CD4-positive, alpha-beta T cell treated with Interleukin-15 for 1 hour (primary cell): Measurements from ENCODE around the gene GPI.
"Not testable (repeated sequence)": the region's sequence is repeated elsewhere in the genome, so short reads cannot be mapped to it uniquely, and the experiment has no call there.

Experiments used
- DNase-seq: peaks from one replicate; pipeline ENCODE4 v3.0.0-alpha.2; 2020

GPI gene

DNA sequence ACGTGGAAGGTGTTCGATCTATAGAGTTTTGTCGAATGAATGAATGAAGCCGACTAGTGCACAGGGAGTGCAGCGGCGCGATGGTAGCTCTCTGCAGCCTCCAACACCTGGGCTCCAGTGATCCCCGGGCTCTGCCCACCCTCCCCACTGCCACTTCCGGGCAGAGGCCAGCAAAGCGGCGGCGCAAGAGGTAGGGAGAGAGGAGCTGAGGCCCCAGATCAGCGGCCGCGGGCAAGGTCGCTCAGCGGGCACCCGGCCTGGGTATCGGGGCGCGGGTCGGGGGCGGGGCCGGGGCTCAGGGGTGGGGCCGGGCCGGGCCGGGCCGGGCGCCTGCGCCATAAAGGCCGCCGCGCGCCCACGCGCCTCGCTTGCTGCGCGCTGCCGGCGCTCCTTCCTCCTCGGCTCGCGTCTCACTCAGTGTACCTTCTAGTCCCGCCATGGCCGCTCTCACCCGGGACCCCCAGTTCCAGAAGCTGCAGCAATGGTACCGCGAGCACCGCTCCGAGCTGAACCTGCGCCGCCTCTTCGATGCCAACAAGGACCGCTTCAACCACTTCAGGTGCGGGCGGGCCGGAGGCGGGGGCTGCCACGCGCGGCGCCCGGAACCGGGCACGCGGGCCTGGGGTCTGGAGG, at the start of gene GPI:
Gene GPI, plus strand, starts transcription at position 367 of the 633 bp plus-strand sequence. Its CDS starts 71 bp downstream, at position 438.
- peak; percentile 66 for DNase-seq

DNA sequence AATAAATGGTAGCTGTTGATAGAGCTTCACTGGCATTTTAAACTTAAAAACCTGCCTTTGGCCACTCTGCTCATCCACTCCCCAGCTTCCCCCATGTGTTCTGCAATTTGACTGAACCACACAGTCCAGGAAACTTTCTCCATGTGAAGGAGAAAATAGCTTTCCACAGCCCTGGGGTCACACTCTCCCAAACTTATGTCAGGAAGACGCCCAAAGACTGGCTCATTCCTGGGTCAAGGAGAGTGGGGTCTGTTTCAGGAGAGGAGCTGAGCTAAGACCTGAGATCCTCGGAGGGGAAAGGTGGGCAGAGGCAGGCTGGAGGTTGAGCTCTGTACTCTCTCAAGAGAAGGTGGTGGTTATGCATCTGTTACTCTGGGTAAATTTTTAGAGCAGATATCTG, 48.7 kb upstream of the GPI start:
- DNase-seq, result no peak

DNA sequence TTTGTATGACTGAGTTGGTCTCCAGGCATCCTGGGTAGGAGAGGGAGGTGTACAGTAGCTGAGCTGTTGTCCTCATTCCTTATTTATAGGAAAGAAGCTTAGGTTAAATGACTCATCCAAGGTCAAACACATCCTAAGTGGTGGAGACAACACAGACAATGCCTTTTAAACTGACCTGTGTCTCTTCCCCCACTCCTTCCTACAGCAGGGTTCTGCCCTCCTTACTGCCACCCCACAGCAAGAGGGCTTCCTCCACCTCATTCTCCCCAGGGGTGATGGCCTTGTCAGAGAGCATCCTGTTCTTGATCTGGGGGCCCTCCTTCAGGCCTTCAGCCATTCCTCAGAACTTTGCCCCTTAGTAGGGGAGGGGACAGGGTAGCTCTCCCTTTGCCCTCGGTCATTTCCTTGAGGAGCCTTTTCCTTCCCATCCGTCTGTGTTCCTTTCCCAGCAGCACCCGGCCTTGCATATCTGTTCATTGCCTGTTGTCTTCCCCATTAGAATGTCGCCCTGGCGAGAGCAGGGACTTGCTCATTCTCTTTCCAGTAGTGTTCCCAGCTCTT, 48.2 kb upstream of the GPI start:
- DNase-seq, result no peak

DNA sequence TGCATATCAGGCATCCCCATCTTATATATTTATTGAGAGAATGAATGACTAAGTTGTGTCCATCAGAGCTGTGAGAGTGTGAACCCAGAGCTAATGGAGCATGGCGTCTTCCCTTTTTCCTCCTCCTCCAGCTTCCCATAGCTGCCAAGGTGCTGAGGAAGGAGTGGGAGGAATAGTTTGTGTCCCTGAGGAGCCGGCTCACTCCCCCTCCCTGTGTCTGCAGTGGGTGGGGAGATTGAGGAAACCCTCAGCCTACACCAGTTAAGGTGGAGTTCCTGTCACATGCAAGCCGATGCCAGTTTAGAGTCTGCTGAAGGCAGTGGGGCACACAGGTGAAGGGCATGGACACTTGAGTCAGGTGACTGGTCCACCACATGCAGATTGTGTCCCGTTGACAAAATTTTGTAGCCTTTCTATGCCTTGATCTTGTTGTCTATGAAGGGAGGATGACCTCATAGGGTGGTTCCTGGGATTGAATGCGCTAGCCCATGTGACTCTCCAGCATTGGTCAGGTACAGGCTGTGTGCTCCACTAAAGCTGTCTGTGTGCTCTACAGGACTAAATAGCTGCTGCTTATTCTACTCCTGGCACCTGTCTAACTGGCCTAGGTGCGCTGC, 47.6 kb upstream of the GPI start:
- peak; percentile 43 for DNase-seq

DNA sequence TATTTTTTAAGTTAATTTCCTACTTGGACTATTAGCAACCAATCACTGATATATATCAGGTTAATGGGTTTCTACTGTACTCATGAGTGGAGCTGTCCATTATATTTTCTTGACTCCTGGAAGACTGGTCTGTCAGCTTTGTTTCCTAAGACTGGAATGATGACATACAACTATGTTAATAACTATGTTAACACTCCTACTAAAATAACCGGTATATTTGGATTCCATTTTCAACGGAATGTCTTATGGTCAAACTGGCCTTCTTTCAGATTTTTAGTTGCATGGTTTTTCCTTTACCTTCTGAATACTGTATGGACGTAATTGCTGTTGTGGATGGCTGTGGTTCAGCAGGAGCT, 45.8 kb upstream of the GPI start:
- no peak for DNase-seq

DNA sequence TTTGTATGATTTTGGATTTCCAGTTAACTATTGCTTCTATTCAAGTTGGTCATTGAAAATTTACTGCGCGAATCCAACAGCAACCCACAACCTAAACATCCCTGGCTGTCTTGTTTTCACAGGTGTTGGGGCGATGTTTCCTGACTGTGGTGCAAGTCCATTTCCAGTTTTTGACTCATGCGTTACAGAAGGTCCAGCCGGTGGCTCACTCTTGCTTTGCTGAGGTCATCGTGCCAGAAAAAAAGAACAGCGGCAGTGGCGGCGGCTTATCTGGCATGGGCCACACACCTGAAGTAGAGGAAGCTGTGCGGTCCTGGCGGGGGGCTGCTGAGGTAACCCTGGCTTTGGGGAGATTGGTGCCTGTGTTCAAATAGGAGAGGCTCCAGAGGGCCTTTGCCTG, 45.2 kb upstream of the GPI start:
- no peak for DNase-seq

DNA sequence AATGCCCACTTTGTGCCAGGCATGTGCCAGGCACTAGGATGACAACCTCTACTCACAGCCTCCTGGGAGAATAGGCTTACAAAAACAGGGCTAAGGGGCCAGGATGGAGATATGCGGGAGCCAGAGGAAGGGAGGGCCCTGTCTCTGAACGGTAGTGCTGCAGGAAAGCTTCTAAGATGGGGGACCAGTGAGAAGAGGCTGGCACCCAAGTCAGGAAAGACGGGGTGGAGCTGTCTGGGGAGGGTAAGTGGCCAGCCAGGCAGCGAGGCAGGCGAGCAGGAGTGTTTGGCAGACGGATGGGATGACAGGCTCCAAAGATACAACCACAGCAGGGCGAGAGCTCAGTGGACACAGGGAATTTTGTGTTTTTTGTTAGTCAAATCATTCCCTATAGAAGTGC, 44.7 kb upstream of the GPI start:
- no peak for DNase-seq

DNA sequence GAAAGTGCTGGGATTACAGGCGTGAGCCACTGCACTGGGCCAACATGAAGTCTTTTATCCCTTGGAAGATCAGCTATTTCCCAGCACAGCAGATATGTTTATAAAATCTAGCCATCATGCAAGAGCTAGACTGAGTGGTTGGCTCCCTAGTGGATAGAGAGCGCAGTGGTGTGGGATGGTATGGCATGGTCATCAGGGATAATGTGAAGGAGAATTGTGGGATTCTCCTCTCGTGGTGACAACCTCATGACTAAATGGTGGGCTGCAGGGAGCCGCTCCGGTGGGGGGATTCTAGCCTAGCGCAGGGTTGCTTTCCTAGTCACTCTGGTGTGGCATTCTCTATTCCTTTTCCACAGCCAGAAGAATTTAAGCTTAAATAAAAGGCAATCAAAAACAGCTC, 43.3 kb upstream of the GPI start:
- no peak for DNase-seq

DNA sequence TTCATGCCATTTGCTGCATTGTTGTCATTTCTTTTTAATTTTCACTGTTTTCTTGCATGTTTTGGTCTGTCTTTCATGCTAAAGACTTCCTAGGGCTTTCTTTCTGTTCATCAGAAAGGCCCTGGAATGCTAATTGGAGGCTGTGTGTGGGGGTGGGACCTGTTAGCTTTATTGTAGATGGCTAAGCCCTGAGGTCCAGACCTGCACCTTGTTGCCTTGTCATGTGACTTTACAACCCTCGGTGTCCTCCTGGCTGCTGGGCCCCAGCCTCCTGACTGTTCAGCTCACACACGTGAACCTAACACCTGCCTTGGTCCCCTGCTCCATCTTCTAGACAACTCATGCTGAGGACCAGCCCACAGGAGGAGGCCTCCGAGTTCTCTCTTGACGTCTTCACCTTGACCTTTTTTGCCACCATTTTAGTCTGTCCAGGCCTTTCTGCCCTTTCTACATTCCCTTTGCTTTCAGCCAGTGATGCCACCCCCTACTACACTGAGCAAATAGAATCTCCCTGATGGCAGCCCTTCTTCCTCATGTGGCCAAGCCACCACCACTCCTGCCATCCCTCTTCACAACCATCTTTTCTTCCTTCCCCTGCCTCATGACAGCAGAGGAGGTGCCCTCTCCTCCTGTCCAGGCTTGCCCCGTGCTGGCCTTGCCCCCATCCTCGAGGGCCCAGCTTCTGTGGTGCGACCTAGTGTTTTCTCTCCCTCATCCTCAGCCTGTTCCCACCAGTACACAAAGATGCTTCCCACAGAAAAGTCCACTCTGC, 41.4 kb upstream of the GPI start:
- no peak for DNase-seq

DNA sequence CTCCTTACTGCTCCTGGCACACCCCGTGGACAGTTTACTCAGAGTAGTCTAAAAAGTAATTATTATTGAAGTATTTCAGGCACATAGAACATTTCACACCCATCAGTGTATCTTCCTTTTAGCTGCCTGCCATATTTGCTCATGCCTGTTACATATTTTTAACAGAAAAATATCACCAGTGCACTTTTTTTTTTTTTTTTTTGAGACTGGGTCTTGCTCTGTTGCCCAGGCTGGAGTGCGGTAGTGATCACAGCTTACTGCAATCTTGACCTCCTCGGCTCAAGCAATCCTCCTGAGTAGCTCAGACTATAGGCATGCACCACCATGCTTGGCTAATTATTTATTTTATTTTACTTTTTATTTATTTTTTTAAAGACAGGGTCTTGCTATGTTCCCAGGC, 40.7 kb upstream of the GPI start:
- no peak for DNase-seq

DNA sequence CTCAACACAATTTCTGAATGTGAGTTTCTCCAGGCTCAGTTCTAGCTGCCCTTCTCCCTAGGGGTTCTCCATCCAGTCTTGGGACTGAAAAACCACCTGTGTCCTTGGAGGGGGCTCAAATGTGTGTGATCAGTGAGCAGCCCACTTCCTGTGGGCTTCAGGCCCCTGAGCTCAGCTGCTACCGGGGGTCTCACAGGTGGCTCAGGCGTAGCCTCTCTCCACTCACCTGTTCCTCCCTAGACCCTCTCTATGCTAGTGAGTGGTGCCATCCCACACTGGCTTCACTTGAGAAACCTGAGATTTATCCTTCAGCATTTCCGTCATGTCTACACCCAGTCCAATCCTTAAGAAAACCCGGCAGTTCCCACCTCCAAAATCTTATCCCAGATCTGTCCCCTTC, 39.8 kb upstream of the GPI start:
- DNase-seq, result no peak

DNA sequence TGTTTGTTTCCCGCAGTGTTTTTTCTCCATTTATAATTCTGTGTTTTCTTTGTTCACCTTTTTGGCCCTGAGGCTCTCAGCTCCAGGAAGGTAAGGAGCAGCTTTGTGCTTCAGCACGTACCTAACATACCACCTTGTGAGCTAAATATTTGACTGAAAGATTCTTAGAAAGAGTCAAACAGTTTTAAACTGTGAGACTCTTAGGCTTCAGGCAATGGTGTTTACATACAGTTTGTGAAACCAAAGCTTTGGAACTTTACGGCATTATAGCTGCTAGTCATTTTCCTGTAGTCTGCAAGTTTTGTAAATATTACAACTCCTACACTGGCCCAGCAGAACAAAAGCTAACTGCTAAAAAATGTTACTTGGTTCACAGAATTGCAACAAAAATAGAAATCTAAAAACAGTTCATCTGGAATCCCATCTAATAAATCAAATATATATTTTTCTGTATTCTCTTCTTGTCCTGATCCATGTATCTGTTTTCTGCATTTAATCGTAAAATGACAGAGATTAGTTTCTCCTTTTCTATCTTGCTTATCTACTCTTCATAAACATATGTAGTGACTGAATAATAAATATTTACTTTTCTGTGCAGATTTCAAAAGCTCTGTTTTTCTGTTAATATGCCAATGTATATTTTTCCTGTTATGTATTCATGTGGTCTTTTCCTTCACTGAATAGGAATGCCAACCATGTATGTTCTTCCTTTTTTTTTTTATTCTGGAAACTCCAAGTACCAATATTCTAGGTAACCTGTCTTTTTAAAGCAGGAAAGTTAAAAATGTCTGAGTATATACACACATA, 38.8 kb upstream of the GPI start:
- DNase-seq, result no peak

DNA sequence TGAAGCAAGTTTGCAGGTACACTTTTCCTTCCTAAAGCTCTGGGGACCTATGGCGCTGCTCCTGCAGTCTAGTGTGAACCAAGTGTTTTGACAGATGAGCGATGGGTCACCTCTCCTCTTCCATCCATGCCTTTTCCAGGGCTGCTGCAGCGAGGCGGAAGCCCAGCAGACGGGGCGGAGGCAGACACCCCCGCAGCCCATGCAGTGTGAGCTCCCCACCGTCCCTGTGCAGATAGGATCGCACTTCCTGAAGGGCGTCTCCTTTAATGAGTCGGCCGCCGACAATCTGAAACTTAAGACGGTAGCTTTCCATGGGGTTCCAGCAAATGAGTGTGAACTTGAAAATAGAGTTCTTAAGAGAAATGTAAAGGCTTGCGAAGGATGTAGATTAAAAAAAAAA, 37.1 kb upstream of the GPI start:
- no peak for DNase-seq

DNA sequence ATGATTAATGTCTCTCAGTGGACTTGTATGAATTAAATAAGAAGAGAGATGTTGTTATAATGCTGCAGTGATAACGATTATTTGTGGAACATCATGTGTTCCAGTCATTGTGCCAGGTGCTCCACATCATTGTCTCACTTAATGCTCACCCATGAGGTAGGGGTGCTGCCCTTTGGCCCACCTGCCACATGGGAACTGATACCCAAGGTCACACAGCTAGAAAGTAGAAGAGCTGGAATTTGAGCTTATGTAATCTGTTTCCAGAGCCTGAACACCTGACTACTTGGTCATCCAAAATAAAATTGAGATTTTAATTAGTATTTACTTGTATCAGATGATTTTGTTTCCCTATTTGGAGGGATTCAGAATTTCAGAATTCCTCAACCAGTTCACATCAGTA, 36.0 kb upstream of the GPI start:
- DNase-seq, result no peak

DNA sequence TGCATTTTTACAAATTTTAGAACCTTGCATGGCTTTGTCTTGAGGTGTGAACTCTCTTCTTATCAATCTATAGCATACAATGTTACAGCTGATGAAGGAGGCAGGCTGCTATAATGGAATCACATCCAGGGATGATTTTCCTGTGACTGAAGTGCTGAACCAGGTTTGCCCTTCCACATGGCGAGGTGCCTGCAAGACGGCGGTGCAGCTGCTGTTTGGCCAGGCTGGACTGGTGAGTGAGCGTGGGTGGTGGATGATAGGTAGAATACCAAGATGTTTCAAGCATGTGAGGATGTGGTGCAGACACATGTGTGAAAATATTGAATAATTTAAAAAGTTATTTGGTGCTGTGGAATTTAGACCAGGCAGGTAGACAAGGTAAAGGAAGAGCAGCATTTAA, 34.9 kb upstream of the GPI start:
- DNase-seq, result no peak

DNA sequence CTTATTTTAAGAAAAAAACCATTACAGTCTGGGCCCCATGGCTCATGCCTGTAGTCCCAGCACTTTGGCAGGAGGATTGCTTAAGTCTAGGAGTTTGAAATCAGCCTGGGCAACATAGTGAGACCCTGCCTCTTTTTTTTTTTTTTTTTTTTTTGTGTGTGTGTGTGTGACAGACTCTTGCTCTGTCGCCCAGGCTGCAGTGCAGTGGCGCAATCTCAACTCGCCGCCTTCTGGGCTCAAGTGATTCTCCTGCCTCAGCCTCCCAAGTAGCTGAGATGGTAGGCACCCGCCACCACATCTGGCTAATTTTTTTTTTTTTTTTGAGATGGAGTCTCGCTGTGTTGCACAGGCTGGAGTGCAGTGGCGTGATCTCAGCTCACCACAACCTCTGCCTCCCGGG, 34.4 kb upstream of the GPI start:
- DNase-seq, result not testable (repeated sequence)

DNA sequence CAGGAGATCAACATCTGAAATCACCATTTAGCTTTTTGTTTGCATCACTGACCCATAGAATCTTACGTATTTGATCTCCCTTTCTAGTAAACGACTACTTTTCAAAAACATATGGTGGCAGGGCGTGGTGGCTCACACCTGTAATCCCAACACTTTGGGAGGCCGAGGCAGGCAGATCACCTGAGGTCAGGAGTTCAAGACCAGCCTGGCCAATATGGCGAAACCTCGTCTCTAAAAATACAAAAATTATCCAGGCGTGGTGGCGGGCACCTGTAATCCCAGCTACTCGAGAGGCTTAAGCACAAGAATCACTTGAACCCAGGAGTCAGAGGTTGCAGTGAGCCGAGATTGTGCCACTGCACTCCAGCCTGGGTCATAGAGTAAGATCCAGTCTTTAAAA, 33.4 kb upstream of the GPI start:
- not testable (repeated sequence) for DNase-seq

DNA sequence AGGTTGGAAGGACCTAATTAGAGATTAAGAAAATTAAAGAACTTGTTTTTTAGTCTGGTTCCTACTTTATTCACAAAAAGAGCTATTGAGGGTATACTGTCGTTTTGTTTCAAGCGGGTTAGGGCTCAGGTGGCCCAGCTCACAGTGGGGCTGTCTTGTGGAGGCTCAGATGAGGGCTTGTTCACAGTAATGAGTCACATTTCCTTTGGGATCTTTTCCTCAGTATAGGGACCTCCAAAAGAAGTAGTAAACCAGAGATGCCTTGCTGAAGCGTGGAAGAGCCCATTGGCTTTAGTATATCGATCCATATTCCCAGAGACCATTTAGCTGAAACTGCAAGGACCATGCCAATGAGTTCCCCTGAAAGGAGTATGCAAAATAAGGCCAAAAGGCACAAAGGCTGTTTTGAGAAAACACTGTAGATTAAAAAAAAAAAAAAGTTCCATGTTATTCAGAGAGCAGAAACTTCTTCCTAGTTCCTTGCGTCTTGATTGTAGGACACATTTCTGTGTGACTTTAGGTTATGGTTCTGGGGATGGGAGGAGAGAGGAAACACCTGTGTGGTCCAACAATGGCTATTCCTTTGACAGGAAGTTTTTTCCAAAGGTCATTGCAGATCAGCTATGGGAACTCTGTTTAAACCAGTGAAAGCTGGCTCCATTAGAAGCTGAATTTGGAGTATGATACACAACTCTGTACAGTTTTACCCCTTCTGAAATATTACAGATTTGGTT, 32.8 kb upstream of the GPI start:
- no peak for DNase-seq

DNA sequence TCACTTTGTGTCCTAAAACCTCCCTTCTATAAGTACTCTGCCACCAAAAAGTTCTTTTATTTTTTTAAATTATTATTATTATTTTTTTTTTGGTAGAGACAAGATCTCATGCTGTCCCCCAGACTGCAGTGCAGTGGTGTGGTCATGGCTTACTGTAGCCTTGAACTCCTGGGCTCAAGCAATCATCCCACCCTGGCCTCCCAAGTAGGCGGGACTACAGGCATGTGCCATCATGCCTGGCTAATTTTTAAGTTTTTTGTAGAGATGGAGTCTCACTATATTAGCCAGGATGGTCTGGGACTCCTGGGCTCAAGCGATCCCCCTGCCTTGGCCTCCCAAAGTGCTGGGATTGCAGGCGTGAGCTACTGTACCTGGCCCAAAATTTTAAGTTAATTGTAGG, 29.1 kb upstream of the GPI start:
- DNase-seq, result no peak

DNA sequence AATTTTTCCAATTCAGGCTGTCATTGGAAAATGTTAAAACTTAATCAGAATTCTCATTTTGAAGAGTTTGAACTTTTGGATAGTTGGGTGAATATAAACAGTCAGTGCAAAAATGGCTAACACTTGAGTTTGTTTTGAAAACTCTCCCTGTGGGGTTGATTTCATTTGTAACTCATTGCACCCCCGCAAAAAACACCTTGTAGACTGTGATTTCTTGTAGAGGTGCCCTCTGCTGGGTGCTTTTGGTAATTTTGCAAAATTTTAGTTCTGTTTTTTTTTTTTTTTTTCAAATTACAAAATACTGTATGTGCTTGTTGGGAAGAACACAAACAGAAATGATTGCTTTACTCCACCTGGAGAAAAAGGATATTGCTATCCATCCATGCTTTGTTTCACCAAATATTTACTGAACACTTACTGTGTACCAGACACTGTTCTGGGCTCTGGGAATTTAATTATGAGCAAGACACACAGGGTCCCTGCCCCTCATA, 28.2 kb upstream of the GPI start:
- peak; percentile 36 for DNase-seq

DNA sequence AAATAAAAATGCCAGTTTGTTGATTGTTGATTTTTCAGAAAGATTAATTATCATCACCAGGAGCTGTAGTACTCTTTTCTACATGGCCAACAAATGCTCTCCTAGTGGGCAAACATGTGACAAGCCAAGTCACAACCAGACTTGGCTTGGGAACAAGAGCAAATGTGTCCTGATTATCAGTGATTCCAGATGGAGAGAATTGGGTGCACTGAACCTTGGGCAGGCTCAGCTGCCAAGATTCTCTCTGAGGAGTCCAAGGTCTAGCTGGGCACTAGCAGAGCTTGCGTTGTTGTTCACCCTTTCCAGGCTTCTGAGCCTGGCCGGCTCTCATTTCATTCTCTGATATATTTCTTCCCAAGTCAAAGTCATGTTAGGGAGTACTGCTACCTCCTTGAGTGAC, 27.3 kb upstream of the GPI start:
- DNase-seq, result no peak

DNA sequence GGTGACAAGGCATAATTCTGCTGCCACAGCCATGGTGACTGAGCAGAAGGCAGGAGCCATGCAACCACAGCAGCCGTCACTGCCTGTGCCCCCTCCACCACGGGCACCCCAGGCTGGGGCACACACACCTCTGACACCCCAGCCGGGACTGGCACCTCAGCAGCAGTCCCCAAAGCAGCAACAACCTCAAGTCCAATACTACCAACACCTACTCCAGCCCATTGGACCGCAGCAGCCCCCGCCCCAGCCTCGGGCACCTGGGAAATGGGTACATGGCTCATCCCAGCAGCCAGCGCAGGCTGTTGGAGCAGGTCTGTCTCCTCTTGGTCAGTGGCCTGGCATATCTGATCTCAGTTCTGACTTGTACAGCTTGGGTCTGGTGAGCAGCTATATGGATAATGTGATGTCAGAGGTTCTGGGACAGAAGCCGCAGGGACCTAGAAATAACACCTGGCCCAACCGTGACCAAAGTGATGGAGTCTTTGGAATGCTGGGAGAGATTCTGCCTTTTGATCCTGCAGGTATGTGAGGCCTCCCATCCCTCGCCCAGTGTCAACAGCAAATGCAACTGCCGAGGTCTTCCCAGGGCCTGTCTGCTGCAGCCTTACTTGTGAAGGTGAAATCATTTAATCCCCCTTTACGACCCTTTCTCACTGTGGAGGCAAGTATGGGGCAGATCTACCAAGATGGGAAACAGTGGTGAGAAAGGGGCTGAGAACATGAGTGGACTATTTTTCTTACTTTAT, 22.9 kb upstream of the GPI start:
- DNase-seq, result no peak
